ENCODE data around the gene MMGT1. TPM values are rescaled to one million over a fixed set of nuclear protein-coding genes. Genes with fewer than 3 reads are reported as not detected.

The MMGT1 gene
- total and polyA plus RNA-seq, 4 donors, result 3.2 to 24.6 (median 19.0) TPM

DNA sequence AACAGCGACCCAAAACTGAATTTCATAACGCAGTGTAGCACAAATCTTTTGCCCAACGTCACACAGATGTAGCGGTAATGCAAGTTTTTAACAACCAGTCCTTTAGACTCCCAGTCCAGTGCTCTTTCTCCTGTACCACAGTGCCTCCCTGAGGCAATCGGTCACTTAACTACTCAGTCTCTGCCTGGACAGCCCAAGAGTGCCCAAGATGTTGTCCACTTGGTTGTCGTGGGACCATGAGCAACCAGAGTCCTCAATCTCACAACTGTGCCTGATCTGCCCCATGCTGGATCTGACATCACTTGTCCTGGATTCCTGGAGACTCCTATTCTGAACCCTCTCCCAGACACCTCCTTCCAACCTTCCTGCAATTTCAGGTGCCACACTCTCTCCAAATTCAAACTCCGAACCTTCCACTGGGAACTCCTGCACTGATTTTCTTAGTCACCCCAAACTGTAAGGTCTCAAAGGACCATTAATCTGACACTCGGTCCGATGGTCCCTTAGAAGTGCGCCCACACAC is 702 bp downstream of the MMGT1 start:
- TF ChIP-seq, protein P1, sequence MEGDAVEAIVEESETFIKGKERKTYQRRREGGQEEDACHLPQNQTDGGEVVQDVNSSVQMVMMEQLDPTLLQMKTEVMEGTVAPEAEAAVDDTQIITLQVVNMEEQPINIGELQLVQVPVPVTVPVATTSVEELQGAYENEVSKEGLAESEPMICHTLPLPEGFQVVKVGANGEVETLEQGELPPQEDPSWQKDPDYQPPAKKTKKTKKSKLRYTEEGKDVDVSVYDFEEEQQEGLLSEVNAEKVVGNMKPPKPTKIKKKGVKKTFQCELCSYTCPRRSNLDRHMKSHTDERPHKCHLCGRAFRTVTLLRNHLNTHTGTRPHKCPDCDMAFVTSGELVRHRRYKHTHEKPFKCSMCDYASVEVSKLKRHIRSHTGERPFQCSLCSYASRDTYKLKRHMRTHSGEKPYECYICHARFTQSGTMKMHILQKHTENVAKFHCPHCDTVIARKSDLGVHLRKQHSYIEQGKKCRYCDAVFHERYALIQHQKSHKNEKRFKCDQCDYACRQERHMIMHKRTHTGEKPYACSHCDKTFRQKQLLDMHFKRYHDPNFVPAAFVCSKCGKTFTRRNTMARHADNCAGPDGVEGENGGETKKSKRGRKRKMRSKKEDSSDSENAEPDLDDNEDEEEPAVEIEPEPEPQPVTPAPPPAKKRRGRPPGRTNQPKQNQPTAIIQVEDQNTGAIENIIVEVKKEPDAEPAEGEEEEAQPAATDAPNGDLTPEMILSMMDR (IDR thresholded peaks at IDR 0.05; ENCODE audit: control extremely low read depth, extremely low read depth), result no peak
- 4 to 32% methylated on average over 10 of the region's 10 CpGs for WGBS, 2 donors
- Histone ChIP-seq H3K4me3 (peak overlapping the region; percentile 70), H3K4me1 (ENCODE audit: control insufficient read depth in 5 of 5, insufficient read depth in 5 of 5, low read length in 5 of 5) (peaks cover 0 to 5% (median 3%) of the 10 kb centered on the region in 5 donors), H3K9ac (ENCODE audit: insufficient read depth in 1 of 2, low read length in 2 of 2) (peak overlapping the region; percentile 77 to 93), H3K27ac (ENCODE audit: low read depth in 1 of 2, low read length in 1 of 2) (peak overlapping the region; percentile 83 to 89), H3K27me3 (ENCODE audit: control insufficient read depth in 3 of 3, insufficient read depth in 3 of 3, low read length in 2 of 3) (peaks cover 0 to 2% (median 0%) of the 10 kb centered on the region in 3 donors), H3K36me3 (ENCODE audit: control insufficient read depth in 4 of 4, insufficient read depth in 4 of 4, low read length in 4 of 4) (no peaks in the 10 kb centered on the region), H3K9me3 (ENCODE audit: control insufficient read depth in 4 of 4, insufficient read depth in 3 of 4, low read length in 3 of 4) (no peaks in the 10 kb centered on the region)
- peak in 2 of 3 donors; percentile 18 to 34 for DNase-seq
- no peak for ATAC-seq (ENCODE audit: insufficient read depth, low FRiP score)

DNA sequence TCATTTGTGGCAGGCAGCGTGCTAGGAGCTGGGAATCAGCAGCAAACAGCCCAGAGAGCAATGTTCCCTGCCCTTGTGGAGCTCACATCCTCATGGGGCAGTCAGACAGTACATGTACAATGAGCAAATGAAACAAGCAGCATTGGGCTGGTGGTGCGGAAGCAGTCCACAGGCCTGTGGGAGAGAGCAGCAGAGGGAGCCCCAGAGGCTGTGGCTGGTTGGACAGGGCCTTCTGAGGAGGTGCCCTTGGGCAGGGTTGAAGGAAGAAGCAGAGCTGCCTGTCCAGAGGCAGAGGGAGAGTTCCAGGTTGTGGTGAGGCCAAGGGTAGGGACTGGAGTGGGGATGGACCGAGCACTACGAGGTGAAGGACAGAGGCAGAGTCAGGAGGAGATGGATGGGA is 22.5 kb downstream of the MMGT1 start:
- no peak overlapping the region for H3K27ac ChIP-seq (ENCODE audit: low read depth in 1 of 2, low read length in 1 of 2)
- H3K9me3 ChIP-seq (ENCODE audit: control insufficient read depth in 4 of 4, insufficient read depth in 3 of 4, low read length in 3 of 4), result no peaks in the 10 kb centered on the region
- H3K27me3 ChIP-seq (ENCODE audit: control insufficient read depth in 3 of 3, insufficient read depth in 3 of 3, low read length in 2 of 3), result peaks cover 0 to 4% (median 3%) of the 10 kb centered on the region in 3 donors
- WGBS, 2 donors, result 70 to 92% methylated on average over 4 of the region's 4 CpGs
- DNase-seq (no peak), ATAC-seq (ENCODE audit: insufficient read depth, low FRiP score) (no peak)
- TF ChIP-seq, protein P1 (IDR thresholded peaks at IDR 0.05; ENCODE audit: control extremely low read depth, extremely low read depth), result no peak
- H3K4me1 ChIP-seq (ENCODE audit: control insufficient read depth in 5 of 5, insufficient read depth in 5 of 5, low read length in 5 of 5), result no peaks in the 10 kb centered on the region
- H3K4me3 ChIP-seq, result no peak overlapping the region
- no peak overlapping the region for H3K9ac ChIP-seq (ENCODE audit: insufficient read depth in 1 of 2, low read length in 2 of 2)
- H3K36me3 ChIP-seq (ENCODE audit: control insufficient read depth in 4 of 4, insufficient read depth in 4 of 4, low read length in 4 of 4), result no peaks in the 10 kb centered on the region

- H3K36me3 ChIP-seq (ENCODE audit: control insufficient read depth in 4 of 4, insufficient read depth in 4 of 4, low read length in 4 of 4), result no peaks in the 10 kb centered on the region
- H3K4me1 ChIP-seq (ENCODE audit: control insufficient read depth in 5 of 5, insufficient read depth in 5 of 5, low read length in 5 of 5), result no peaks in the 10 kb centered on the region
- no peak overlapping the region for H3K9ac ChIP-seq (ENCODE audit: insufficient read depth in 1 of 2, low read length in 2 of 2)
- ATAC-seq (ENCODE audit: insufficient read depth, low FRiP score) (no peak), DNase-seq (no peak)
- peaks cover 0 to 4% (median 0%) of the 10 kb centered on the region in 4 donors for H3K9me3 ChIP-seq (ENCODE audit: control insufficient read depth in 4 of 4, insufficient read depth in 3 of 4, low read length in 3 of 4)
- H3K27ac ChIP-seq (ENCODE audit: low read depth in 1 of 2, low read length in 1 of 2), result no peak overlapping the region
- TF ChIP-seq, protein P1 (IDR thresholded peaks at IDR 0.05; ENCODE audit: control extremely low read depth, extremely low read depth), result no peak
- 34 to 61% methylated on average over 2 of the region's 2 CpGs for WGBS, 2 donors
- peaks cover 0 to 2% (median 0%) of the 10 kb centered on the region in 3 donors for H3K27me3 ChIP-seq (ENCODE audit: control insufficient read depth in 3 of 3, insufficient read depth in 3 of 3, low read length in 2 of 3)
- H3K4me3 ChIP-seq, result no peak overlapping the region
Measured at GRCh38 chrX:135944486-135944885, 29.3 kb downstream of the MMGT1 start.

Measured in lung (tissue), 12 donors.